ENCODE data around the gene BYSL.

Gene BYSL

GRCh38 chr6:41942067-41942851 lies 21.0 kb downstream of the BYSL start:
- TF ChIP-seq GATA3 (IDR thresholded peaks at IDR 0.05; ENCODE audit: low read depth, low read length), result no peak
- no peak for TF ChIP-seq GATA2 (IDR thresholded peaks at IDR 0.05; ENCODE audit: low read depth, low read length)

DNA sequence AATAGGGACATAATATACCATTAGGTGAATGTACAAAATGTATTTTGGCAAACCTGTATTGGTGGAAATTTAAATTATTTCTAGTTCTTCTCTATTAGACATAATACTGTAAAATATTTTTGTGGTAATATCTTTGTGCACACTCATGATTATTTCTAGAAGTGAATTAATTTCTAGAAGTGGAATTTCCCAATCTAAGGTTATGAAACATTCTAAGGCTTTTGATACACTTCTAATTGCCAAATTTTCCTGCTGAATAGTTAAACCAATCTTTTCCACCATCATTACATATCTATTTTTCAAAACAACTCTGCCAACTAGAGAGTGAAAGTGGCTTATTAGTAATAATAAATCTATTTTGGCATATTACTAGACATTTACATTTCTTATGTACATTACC lies 22.2 kb downstream of the BYSL start:
- TF ChIP-seq GATA2 (IDR thresholded peaks at IDR 0.05; ENCODE audit: low read depth, low read length) (no peak), GATA3 (IDR thresholded peaks at IDR 0.05; ENCODE audit: low read depth, low read length) (no peak)

GRCh38 chr6:41947581-41948220 lies 26.4 kb downstream of the BYSL start:
- TF ChIP-seq GATA2 (IDR thresholded peaks at IDR 0.05; ENCODE audit: low read depth, low read length) (no peak), GATA3 (IDR thresholded peaks at IDR 0.05; ENCODE audit: low read depth, low read length) (no peak)

- TF ChIP-seq GATA3 (IDR thresholded peaks at IDR 0.05; ENCODE audit: low read depth, low read length) (no peak), GATA2 (IDR thresholded peaks at IDR 0.05; ENCODE audit: low read depth, low read length) (no peak)
Measured at GRCh38 chr6:41954668-41955067, 33.4 kb downstream of the BYSL start.

DNA sequence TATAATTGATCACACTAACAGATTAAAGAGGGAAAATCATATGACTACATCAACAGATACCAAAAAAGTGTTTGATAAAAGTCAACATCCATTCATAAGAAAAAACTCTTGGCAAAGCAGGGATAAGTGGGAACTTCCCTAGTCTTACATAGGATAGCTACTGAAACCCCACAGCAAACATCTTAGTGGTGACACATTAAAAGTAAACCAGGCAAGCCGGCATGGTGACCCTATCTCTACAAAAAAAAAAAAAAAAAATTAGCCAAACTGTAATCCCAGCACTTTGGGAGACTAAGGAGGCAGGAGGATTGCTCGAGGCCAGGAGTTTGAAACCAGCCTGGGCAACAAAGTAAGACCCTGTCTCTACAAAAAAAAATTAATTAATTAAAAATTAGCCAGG lies 34.1 kb downstream of the BYSL start:
- no peak for TF ChIP-seq GATA2 (IDR thresholded peaks at IDR 0.05; ENCODE audit: low read depth, low read length)
- TF ChIP-seq GATA3 (IDR thresholded peaks at IDR 0.05; ENCODE audit: low read depth, low read length), result no peak

- TF ChIP-seq GATA2 (IDR thresholded peaks at IDR 0.05; ENCODE audit: low read depth, low read length) (no peak), GATA3 (IDR thresholded peaks at IDR 0.05; ENCODE audit: low read depth, low read length) (no peak)
Measured at GRCh38 chr6:41957117-41957516, 35.8 kb downstream of the BYSL start.

DNA sequence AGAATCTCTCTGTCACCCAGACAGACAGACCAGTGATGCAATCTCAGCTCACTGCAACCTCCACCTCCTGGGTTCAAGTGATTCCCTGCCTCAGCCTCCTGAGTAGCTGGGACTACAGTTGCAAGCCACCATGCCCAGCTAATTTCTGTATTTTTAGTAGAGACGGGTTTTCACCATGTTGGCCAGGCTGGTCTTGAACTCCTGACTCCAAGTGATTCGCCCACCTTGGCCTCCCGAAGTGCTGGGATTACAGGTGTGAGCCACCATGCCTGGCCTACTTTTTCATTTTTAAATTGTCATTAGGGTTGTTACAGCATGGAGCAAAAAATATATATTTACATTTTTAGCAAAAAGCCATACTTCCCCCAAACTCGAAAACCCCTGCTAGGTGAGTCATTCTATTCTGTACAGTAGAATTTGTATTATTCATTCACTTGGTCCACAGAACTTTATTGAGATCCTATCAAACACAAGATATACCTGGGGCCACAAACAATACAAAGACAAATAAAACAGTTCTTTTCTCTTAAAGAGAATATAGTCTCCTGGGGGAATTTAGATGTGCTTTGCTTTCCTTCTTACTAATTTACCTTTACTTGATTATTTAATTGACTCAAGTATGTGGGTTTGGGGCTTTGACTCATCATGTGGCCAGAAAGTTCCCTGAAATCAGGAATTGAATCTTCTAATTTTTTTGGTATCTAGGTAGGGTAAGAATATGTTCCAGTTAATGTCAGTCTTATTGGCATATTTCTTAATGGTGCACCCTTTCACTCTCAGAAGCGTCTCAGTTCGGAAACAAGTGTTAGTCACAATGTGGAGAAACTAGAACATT lies 36.9 kb downstream of the BYSL start:
- no peak for TF ChIP-seq GATA2 (IDR thresholded peaks at IDR 0.05; ENCODE audit: low read depth, low read length)
- TF ChIP-seq GATA3 (IDR thresholded peaks at IDR 0.05; ENCODE audit: low read depth, low read length), result no peak

DNA sequence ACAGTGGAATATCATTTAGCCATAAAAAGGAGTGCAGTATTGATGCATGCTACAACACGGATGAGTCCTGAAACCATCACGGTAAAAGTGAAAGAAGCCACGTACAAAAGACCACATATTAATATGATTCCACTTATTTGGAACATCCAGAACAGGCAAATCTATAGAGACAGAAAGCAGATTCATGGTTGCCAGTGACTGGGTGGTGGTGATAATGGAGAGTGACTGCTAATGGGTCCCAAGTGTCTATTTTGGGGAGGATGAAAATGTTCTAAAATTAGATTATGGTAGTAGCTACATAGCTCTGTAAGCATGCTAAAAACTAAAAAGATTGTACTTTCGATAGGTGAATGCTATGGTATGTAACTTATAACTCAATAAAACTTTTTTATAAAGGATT lies 38.7 kb downstream of the BYSL start:
- no peak for TF ChIP-seq GATA3 (IDR thresholded peaks at IDR 0.05; ENCODE audit: low read depth, low read length)
- no peak for TF ChIP-seq GATA2 (IDR thresholded peaks at IDR 0.05; ENCODE audit: low read depth, low read length)

- TF ChIP-seq GATA3 (IDR thresholded peaks at IDR 0.05; ENCODE audit: low read depth, low read length), result no peak
- no peak for TF ChIP-seq GATA2 (IDR thresholded peaks at IDR 0.05; ENCODE audit: low read depth, low read length)
Measured at GRCh38 chr6:41963371-41963770, 42.1 kb downstream of the BYSL start.

- no peak for TF ChIP-seq GATA2 (IDR thresholded peaks at IDR 0.05; ENCODE audit: low read depth, low read length)
- no peak for TF ChIP-seq GATA3 (IDR thresholded peaks at IDR 0.05; ENCODE audit: low read depth, low read length)
Measured at GRCh38 chr6:41964201-41964887, 43.0 kb downstream of the BYSL start.

GRCh38 chr6:41965429-41966213 lies 44.3 kb downstream of the BYSL start:
- TF ChIP-seq GATA2 (IDR thresholded peaks at IDR 0.05; ENCODE audit: low read depth, low read length), result no peak
- TF ChIP-seq GATA3 (IDR thresholded peaks at IDR 0.05; ENCODE audit: low read depth, low read length), result no peak

DNA sequence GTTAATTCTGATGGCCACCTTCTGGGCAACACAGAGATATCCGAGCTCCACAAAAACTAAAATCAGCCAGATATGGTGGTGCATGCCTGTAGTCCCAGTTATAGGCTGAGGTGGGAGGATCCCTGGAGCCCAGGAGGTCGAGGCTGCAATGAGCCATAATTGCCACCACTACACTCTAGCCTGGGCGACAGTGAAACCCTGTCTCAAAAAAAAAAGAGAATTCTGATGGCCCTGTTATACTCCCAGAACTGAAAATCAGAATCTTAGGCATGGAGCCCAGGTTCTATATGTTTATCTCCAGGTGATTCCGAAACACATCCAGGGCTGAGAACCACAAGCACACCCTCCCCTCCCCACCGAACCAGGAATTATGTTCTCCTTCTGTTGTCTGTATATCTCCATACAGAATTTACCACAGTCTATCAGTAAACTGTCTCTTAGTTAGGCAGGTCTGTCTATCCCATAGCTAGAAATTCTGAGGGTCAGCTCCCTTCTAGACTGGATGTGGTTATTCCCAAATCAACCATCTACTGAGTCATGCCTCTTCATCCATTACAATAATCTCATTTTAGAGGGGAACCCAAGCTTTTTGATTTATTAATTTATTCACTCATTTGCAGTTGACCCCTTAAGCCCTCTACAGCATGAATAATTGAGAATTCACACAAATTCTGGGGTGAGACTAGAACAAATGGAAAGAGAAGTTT lies 45.1 kb downstream of the BYSL start:
- no peak for TF ChIP-seq GATA3 (IDR thresholded peaks at IDR 0.05; ENCODE audit: low read depth, low read length)
- no peak for TF ChIP-seq GATA2 (IDR thresholded peaks at IDR 0.05; ENCODE audit: low read depth, low read length)

GRCh38 chr6:41966961-41967311 lies 45.6 kb downstream of the BYSL start:
- no peak for TF ChIP-seq GATA2 (IDR thresholded peaks at IDR 0.05; ENCODE audit: low read depth, low read length)
- no peak for TF ChIP-seq GATA3 (IDR thresholded peaks at IDR 0.05; ENCODE audit: low read depth, low read length)
